ENCODE measurements around the gene AGTR2.
"Not testable (repeated sequence)": the region's sequence is repeated elsewhere in the genome, so short reads cannot be mapped to it uniquely, and the experiment has no call there.

DNA sequence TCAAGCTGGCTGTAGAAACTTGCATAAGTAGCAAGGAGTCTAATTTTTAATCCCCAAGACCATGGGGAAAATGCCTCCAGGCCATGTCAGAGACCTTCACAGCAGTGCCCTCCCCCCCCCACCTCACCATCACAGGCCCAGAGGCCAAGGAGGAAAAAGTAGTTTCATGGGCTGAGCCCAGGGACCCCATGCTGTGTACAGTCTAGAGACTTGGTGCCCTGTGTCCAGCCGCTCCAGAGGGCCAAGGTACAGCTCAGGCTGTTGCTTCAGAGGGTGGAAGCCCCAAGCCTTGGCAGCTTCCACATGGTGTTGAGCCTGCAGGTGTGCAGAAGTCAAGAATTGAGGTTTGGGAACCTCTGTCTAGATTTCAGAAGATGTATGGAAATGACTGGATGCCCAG, 29.3 kb upstream of the AGTR2 start:
- TF ChIP-seq, protein P1, sequence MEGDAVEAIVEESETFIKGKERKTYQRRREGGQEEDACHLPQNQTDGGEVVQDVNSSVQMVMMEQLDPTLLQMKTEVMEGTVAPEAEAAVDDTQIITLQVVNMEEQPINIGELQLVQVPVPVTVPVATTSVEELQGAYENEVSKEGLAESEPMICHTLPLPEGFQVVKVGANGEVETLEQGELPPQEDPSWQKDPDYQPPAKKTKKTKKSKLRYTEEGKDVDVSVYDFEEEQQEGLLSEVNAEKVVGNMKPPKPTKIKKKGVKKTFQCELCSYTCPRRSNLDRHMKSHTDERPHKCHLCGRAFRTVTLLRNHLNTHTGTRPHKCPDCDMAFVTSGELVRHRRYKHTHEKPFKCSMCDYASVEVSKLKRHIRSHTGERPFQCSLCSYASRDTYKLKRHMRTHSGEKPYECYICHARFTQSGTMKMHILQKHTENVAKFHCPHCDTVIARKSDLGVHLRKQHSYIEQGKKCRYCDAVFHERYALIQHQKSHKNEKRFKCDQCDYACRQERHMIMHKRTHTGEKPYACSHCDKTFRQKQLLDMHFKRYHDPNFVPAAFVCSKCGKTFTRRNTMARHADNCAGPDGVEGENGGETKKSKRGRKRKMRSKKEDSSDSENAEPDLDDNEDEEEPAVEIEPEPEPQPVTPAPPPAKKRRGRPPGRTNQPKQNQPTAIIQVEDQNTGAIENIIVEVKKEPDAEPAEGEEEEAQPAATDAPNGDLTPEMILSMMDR (conservative IDR thresholded peaks at IDR 0.05; ENCODE audit: low read depth, low read length), result not testable (repeated sequence)
- TF ChIP-seq MAFK (IDR thresholded peaks at IDR 0.05; ENCODE audit: low read depth, low read length); RFX5 (IDR thresholded peaks at IDR 0.05; ENCODE audit: low read depth, low read length); POLR2A (IDR thresholded peaks at IDR 0.05; ENCODE audit: low read depth, low read length); RAD21 (IDR thresholded peaks at IDR 0.05; ENCODE audit: low read length): not testable (repeated sequence)
- TF ChIP-seq, protein P2, sequence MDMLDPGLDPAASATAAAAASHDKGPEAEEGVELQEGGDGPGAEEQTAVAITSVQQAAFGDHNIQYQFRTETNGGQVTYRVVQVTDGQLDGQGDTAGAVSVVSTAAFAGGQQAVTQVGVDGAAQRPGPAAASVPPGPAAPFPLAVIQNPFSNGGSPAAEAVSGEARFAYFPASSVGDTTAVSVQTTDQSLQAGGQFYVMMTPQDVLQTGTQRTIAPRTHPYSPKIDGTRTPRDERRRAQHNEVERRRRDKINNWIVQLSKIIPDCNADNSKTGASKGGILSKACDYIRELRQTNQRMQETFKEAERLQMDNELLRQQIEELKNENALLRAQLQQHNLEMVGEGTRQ (IDR thresholded peaks at IDR 0.05; ENCODE audit: low read depth, low read length), result not testable (repeated sequence)
